H1 (cell line): ENCODE data around the gene TMEM223. TPM values are rescaled to one million over a fixed set of nuclear protein-coding genes. Genes with fewer than 3 reads are reported as not detected.
A peak's percentile ranks its signal among the peaks of the same experiment; 100 is the strongest.

Experiments
- CEBPB ChIP-seq: IDR thresholded peaks from 2 replicates; pipeline ENCODE4 v1.6.1; 2012; ENCODE audit warnings: low read depth, low read length
- CHD1 ChIP-seq: IDR thresholded peaks from 2 replicates; pipeline ENCODE4 v1.6.1; 2012; ENCODE audit warnings: low read depth, low read length, improper control_type of control experiment
- CREB1 ChIP-seq: IDR thresholded peaks from 2 replicates; pipeline ENCODE4 v1.6.1; 2012; ENCODE audit warnings: inconsistent platforms
- CTBP2 ChIP-seq: IDR thresholded peaks from 2 replicates; pipeline ENCODE4 v1.7.0; 2011; ENCODE audit warnings: borderline replicate concordance, mild to moderate bottlenecking, moderate library complexity, mixed read lengths, low read length; ENCODE audit not compliant: insufficient read depth, insufficient read length
- CTCF ChIP-seq, 3 experiments: IDR thresholded peaks; 1 replicate in 2 of 3; 2 replicates in 1 of 3; pipeline versions ENCODE4 v1.5.1 to v1.6.1; 2011; ENCODE audit warnings: low read length in 3 of 3, mild to moderate bottlenecking in 3 of 3, inconsistent platforms in 2 of 3, low read depth in 1 of 3, moderate library complexity in 1 of 3; ENCODE audit not compliant: insufficient read depth in 1 of 3; ENCODE audit errors: control extremely low read depth in 1 of 3
- EGR1 ChIP-seq: IDR thresholded peaks from 2 replicates; pipeline ENCODE4 v1.6.1; 2011; ENCODE audit warnings: low read depth, low read length, borderline replicate concordance
- KDM5A ChIP-seq: fragments of 200-600 bp; IDR thresholded peaks from 2 replicates; pipeline ENCODE4 v1.7.1; 2012; ENCODE audit warnings: mild to moderate bottlenecking, low read length, inconsistent platforms, mixed read lengths
- MAFK ChIP-seq: IDR thresholded peaks from 2 replicates; pipeline ENCODE4 v1.6.1; 2012; ENCODE audit warnings: low read depth, mild to moderate bottlenecking, improper control_type of control experiment, low read length
- NANOG ChIP-seq: IDR thresholded peaks from 2 replicates; pipeline ENCODE4 v1.6.1; 2011; ENCODE audit warnings: low read length, low read depth, mild to moderate bottlenecking, inconsistent platforms; ENCODE audit not compliant: insufficient read depth, poor library complexity, severe bottlenecking
- RBBP5 ChIP-seq: IDR thresholded peaks from 2 replicates; pipeline ENCODE4 v1.7.1; 2012; ENCODE audit warnings: low read depth, mild to moderate bottlenecking, inconsistent platforms, low read length, moderate library complexity, borderline replicate concordance
- SIRT6 ChIP-seq: IDR thresholded peaks from one replicate; pipeline ENCODE4 v1.7.1; 2012; ENCODE audit warnings: low read length, inconsistent platforms
- SRF ChIP-seq: IDR thresholded peaks from 2 replicates; pipeline ENCODE4 v1.6.1; 2011; ENCODE audit warnings: mild to moderate bottlenecking, low read depth, low read length, moderate library complexity
- TCF12 ChIP-seq: IDR thresholded peaks from 2 replicates; pipeline ENCODE4 v1.6.1; 2011; ENCODE audit warnings: low read depth, mild to moderate bottlenecking, low read length
- TEAD4 ChIP-seq: IDR thresholded peaks from 2 replicates; pipeline ENCODE4 v1.6.1; 2012; ENCODE audit warnings: low read depth, low read length, inconsistent platforms, mixed read lengths
- YY1 ChIP-seq: IDR thresholded peaks from 2 replicates; pipeline ENCODE4 v1.6.1; 2011; ENCODE audit warnings: low read depth, mild to moderate bottlenecking, low read length
- polyA plus RNA-seq, 7 experiments: library from polyadenylated mRNA; depleted of rRNA in 3 of 7; stranded (reverse) in 5 of 7; unstranded in 2 of 7; fragments of >200 nt in 5 of 7; fragments of 200-250 nt in 2 of 7; gene quantifications; 1 replicate in 5 of 7; 2 replicates in 1 of 7; 4 replicates in 1 of 7; pipeline versions ENCODE4 v1.2.1 to v1.2.3, GENCODE V29; 2011 to 2013; ENCODE audit warnings: missing spikeins in 2 of 7, mixed read lengths in 2 of 7
- total RNA-seq: library from RNA; stranded (reverse); fragmentation: NEBNext Ultra II Directional; extraction: Animal tissue kit (Norgen Biotek cat#: 25700); gene quantifications from 2 replicates; pipeline ENCODE4 v1.2.1, GENCODE V29; 2021

TMEM223 gene
- total and polyA plus RNA-seq, 2 of the 8 experiments (the other 6 are each of a cell fraction or from before 2014, with no cell fraction given): 22.9 to 64.1 TPM

GRCh38 chr11:62787005-62787759 lies 4.6 kb downstream of the TMEM223 start, which contains the start of gene TMEM179B (continued):
- TF ChIP-seq SIRT6 (no peak), EGR1 (no peak), MAFK (no peak), CEBPB (no peak), RBBP5 (peak; percentile 79; the same call in 1 of the 2 replicates), TCF12 (no peak), CHD1 (no peak), YY1 (peak; percentile 93), TEAD4 (no peak), CREB1 (peak; percentile 95), SRF (peak; percentile 64), NANOG (no peak), KDM5A (peak; percentile 58), CTBP2 (no peak), CTCF (IDR thresholded peaks at IDR 0.05; ENCODE audit: control extremely low read depth in 1 of 3, insufficient read depth in 1 of 3, low read depth in 1 of 3, low read length in 3 of 3) (peak; percentile 49 to 67 (median 64))
